ENCODE results near the gene SPINT2.
A peak's percentile ranks its signal among the peaks of the same experiment; 100 is the strongest.

The SPINT2 gene

DNA sequence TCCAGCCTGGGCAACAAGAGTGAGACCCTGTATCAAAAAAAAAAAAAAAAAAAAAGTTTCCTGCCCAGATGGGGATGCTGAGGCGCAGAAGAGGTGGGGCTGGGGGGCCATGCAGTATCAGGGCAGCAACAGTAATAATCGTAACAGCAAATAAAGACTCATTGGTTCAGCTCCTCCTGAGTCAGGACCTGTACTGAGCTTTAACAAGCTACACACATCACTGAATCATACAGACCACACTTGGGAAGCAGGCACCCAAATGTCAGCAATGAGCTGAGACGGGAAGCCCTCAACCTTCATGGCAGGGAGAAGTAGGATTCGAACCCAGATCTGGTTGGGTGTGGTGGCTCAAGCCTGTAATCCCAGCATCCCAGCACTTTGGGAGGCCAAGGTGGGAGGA is 29.8 kb upstream of the SPINT2 start:
- Histone ChIP-seq H4K20me1 (ENCODE audit: insufficient read depth, low read length) (no peaks in the 10 kb centered on the region), H3K9ac (ENCODE audit: low read length) (no peak overlapping the region)
- TF ChIP-seq, protein P1, sequence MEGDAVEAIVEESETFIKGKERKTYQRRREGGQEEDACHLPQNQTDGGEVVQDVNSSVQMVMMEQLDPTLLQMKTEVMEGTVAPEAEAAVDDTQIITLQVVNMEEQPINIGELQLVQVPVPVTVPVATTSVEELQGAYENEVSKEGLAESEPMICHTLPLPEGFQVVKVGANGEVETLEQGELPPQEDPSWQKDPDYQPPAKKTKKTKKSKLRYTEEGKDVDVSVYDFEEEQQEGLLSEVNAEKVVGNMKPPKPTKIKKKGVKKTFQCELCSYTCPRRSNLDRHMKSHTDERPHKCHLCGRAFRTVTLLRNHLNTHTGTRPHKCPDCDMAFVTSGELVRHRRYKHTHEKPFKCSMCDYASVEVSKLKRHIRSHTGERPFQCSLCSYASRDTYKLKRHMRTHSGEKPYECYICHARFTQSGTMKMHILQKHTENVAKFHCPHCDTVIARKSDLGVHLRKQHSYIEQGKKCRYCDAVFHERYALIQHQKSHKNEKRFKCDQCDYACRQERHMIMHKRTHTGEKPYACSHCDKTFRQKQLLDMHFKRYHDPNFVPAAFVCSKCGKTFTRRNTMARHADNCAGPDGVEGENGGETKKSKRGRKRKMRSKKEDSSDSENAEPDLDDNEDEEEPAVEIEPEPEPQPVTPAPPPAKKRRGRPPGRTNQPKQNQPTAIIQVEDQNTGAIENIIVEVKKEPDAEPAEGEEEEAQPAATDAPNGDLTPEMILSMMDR (IDR thresholded peaks at IDR 0.05; ENCODE audit: low read length) = no peak
- TF ChIP-seq EZH2 (IDR thresholded peaks at IDR 0.05; ENCODE audit: borderline replicate concordance, low read length) = no peak

DNA sequence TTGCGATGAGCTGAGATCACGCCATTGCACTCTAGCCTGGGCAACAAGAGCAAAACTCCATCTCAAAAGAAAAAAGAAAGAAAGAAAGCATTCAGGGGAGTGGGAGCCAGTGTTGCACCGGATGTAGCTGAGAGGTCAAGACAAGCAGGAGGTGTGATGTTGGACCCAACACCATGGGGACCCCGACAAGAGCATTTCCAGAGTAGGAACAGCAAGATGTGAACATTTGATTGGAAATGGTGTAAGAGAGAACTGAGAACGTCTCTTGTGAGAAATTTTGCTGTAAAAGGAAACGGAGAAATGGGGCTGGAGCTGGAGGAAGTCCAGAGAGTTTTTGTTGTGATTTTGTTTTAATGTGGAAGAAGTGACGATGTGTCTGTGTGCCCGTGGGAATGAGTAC is 24.6 kb upstream of the SPINT2 start:
- Histone ChIP-seq H3K4me2 (ENCODE audit: low read length) (no peak overlapping the region), H3K27me3 (ENCODE audit: insufficient read depth, low read length) (no peaks in the 10 kb centered on the region), H3K4me3 (ENCODE audit: low read depth, low read length, poor library complexity, severe bottlenecking) (no peak overlapping the region), H4K20me1 (ENCODE audit: insufficient read depth, low read length) (no peaks in the 10 kb centered on the region), H3K9me2 (ENCODE audit: low read depth, low read length) (no peaks in the 10 kb centered on the region), H3K27ac (ENCODE audit: low read depth, low read length, poor library complexity, severe bottlenecking) (no peak overlapping the region), H3K9me3 (ENCODE audit: low read length) (no peaks in the 10 kb centered on the region), H3K4me1 (ENCODE audit: insufficient read depth, low read length, severe bottlenecking) (peaks cover 8% of the 10 kb centered on the region), H3K9ac (ENCODE audit: low read length) (no peak overlapping the region), H3F3A (ENCODE audit: insufficient read depth, low read length) (no peaks in the 10 kb centered on the region), H2AFZ (ENCODE audit: low read length) (no peak overlapping the region), H3K79me2 (ENCODE audit: insufficient read depth, low read length) (no peaks in the 10 kb centered on the region), H3K36me3 (ENCODE audit: insufficient read depth, low read length) (no peaks in the 10 kb centered on the region)
- TF ChIP-seq EZH2 (IDR thresholded peaks at IDR 0.05; ENCODE audit: borderline replicate concordance, low read length) = no peak
- TF ChIP-seq, protein P1 (IDR thresholded peaks at IDR 0.05; ENCODE audit: low read length) = no peak

More for the DNA sequence above, 29.8 kb upstream of the SPINT2 start:
- Histone ChIP-seq H3K4me3 (ENCODE audit: low read depth, low read length, poor library complexity, severe bottlenecking) (no peak overlapping the region), H3K27me3 (ENCODE audit: insufficient read depth, low read length) (no peaks in the 10 kb centered on the region), H3K27ac (ENCODE audit: low read depth, low read length, poor library complexity, severe bottlenecking) (no peak overlapping the region), H3F3A (ENCODE audit: insufficient read depth, low read length) (no peaks in the 10 kb centered on the region), H2AFZ (ENCODE audit: low read length) (no peak overlapping the region), H3K79me2 (ENCODE audit: insufficient read depth, low read length) (no peaks in the 10 kb centered on the region), H3K36me3 (ENCODE audit: insufficient read depth, low read length) (no peaks in the 10 kb centered on the region), H3K9me2 (ENCODE audit: low read depth, low read length) (no peaks in the 10 kb centered on the region), H3K9me3 (ENCODE audit: low read length) (no peaks in the 10 kb centered on the region), H3K4me2 (ENCODE audit: low read length) (no peak overlapping the region), H3K4me1 (ENCODE audit: insufficient read depth, low read length, severe bottlenecking) (no peaks in the 10 kb centered on the region)

DNA sequence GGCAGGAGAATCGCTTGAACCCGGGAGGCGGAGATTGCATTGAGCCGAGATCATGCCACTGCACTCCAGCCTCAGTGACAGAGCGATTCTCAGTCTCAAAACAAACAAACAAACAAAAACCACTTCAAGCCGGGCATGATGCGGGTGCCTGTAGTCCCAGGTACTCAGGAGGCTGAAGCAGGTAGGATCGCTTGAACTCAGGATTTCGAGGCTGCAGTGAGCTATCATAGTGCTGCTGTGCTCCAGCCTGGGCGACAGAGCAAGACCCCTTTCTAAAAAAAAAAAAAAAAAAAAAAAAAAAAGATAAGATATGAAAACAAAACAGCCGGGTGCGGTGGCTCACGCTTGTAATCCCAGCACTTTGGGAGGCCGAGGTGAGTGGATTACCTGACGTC is 21.1 kb upstream of the SPINT2 start:
- H3K9ac ChIP-seq (ENCODE audit: low read length) = no peak overlapping the region

More for the DNA sequence above, 21.1 kb upstream of the SPINT2 start:
- H3K27me3 ChIP-seq (ENCODE audit: insufficient read depth, low read length) = peaks cover 5% of the 10 kb centered on the region; the same call in 1 of the 2 replicates
- H3K9me2 ChIP-seq (ENCODE audit: low read depth, low read length) = no peaks in the 10 kb centered on the region
- H3K79me2 ChIP-seq (ENCODE audit: insufficient read depth, low read length) = no peaks in the 10 kb centered on the region
- peaks cover 15% of the 10 kb centered on the region for H3K4me1 ChIP-seq (ENCODE audit: insufficient read depth, low read length, severe bottlenecking)
- H2AFZ ChIP-seq (ENCODE audit: low read length) = no peak overlapping the region
- no peaks in the 10 kb centered on the region for H3K9me3 ChIP-seq (ENCODE audit: low read length)
- TF ChIP-seq, protein P1 (IDR thresholded peaks at IDR 0.05; ENCODE audit: low read length) = no peak
- TF ChIP-seq EZH2 (IDR thresholded peaks at IDR 0.05; ENCODE audit: borderline replicate concordance, low read length) = no peak
- peak overlapping the region; percentile 52 for H3K4me2 ChIP-seq (ENCODE audit: low read length)
- H3K36me3 ChIP-seq (ENCODE audit: insufficient read depth, low read length) = no peaks in the 10 kb centered on the region
- H3F3A ChIP-seq (ENCODE audit: insufficient read depth, low read length) = peaks cover 4% of the 10 kb centered on the region
- H3K27ac ChIP-seq (ENCODE audit: low read depth, low read length, poor library complexity, severe bottlenecking) = no peak overlapping the region
- H4K20me1 ChIP-seq (ENCODE audit: insufficient read depth, low read length) = no peaks in the 10 kb centered on the region
- H3K4me3 ChIP-seq (ENCODE audit: low read depth, low read length, poor library complexity, severe bottlenecking) = peak overlapping the region; percentile 45

Measured in OCI-LY1 (cell line).